GM15510 (cell line): ENCODE measurements around the gene PRORP.

Source experiments
- POLR2A ChIP-seq: IDR thresholded peaks from 3 replicates; pipeline ENCODE4 v1.6.1; 2011; ENCODE audit warnings: borderline replicate concordance; ENCODE audit not compliant: insufficient read length; ENCODE audit errors: extremely low read depth

The PRORP gene

GRCh38 chr14:35159742-35160409 lies 37.5 kb downstream of the PRORP start:
- no peak for TF ChIP-seq POLR2A

DNA sequence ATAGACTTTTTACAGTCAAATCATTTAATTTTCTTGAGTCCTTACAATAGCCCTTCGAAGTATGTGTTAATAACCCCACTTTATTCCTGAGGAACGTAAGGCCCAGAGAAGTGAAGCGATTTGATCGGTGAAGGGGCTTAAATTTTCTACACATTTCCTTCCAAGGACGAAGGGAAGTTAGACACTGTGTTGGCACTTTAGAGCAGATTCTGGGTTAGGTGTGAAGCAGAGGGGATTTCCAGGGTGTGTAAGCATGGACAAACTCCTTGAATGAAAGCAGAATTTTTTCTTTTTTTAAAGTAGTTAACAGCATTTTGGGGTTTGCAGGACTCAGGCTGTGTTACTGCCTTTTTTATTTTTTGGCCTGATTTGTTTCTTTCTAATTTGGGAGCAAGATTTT lies 38.9 kb downstream of the PRORP start:
- TF ChIP-seq POLR2A, result no peak

GRCh38 chr14:35163384-35163783 lies 41.0 kb downstream of the PRORP start:
- no peak for TF ChIP-seq POLR2A

- no peak for TF ChIP-seq POLR2A
Measured at GRCh38 chr14:35164849-35165248, 42.5 kb downstream of the PRORP start.

DNA sequence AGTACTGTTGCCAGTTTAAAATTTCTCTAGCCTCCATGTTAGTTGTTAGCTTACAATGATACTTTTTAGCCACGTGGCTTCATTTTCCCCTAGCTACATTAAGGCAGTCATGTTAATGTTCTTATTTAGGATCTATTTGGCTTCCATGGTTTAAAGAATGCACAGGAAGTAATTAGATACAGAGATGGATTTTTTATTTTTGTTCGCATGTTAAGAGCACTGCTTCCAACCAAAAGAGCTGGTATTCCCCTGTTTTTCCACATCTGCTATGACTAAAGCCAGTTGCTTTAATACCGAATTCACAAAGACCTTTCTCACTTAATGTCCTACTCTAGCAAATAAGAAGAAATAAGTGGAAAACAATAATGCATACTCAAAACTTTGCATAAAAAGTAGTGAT lies 45.1 kb downstream of the PRORP start:
- no peak for TF ChIP-seq POLR2A
